Hematopoietic multipotent progenitor cell treated with erythropoietin and hydrocortisone succinate and interleukin-3 and kit ligand, for 6 days (in vitro differentiated cells): ENCODE data around the gene GTF3C4.

Experiments used
- DNase-seq: peaks from one replicate; pipeline ENCODE4 v3.0.0-alpha.2; 2015

The GTF3C4 gene

GRCh38 chr9:132739710-132740310 lies 69.5 kb downstream of the GTF3C4 start:
- no peak for DNase-seq

GRCh38 chr9:132740526-132741309 lies 70.5 kb downstream of the GTF3C4 start:
- no peak for DNase-seq

- DNase-seq = no peak
Observed at GRCh38 chr9:132742821-132743311, 72.6 kb downstream of the GTF3C4 start.

GRCh38 chr9:132743931-132744479 lies 73.7 kb downstream of the GTF3C4 start:
- DNase-seq = no peak
